Measurements from ENCODE around the gene NR2E3. TPM values are rescaled to one million over a fixed set of nuclear protein-coding genes. Genes with fewer than 3 reads are reported as not detected.

The NR2E3 gene
- total and polyA plus RNA-seq, 2 of the 4 experiments (the other 2 are of a cell fraction): under 0.01 to 0.29 TPM

DNA sequence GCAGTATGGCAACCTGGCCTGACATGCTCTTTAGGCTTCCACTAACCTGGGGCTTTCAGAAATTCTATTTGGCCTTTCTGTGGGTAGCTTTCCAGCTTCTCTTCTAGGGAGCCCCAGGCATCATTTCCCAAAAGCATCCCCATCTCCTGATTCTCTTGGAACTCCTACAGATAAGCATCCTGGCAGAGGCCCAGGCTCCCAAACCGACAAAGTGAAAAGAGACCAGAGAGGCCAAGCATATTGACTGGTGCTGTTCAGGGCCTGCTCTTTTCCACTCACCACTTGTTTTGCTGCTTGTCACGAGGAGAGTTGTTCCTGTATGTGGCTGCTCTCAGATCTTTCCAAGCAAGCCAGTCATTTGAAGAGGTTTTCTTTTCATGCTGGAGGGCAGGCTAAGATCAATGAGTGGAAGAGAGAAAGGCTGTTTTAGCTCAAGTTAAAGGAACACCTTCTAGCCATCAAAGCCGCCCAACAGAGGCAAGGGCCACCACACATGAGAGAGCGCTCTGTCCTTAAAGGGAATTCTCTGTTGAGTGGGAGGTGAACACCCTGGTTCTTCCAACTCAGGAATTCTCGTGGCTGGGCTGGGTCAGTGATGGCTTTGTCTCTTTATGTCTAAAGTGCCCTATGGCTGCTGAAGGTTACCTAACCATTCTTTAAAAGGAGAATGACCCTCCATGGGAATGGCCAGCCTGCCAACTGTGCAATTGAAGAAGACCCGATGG, 31.1 kb upstream of the NR2E3 start:
- Histone ChIP-seq H2BK5ac (ENCODE audit: low read depth, low read length, poor library complexity, severe bottlenecking) (no peak overlapping the region), H3K9ac (ENCODE audit: low read depth, low read length) (no peak overlapping the region), H2BK120ac (ENCODE audit: low read depth, low read length) (peak overlapping the region; percentile 0; the same call in 1 of the 2 replicates), H3K18ac (ENCODE audit: low read depth, low read length) (no peak overlapping the region), H3K4ac (ENCODE audit: low read depth, low read length) (no peak overlapping the region), H3K27ac (ENCODE audit: insufficient read depth, low read length) (no peak overlapping the region), H3K4me3 (ENCODE audit: insufficient read depth, low read depth, low read length) (no peak overlapping the region), H2BK15ac (ENCODE audit: low read depth, low read length) (no peak overlapping the region), H3K4me2 (ENCODE audit: low read depth, low read length) (no peak overlapping the region), H3K4me1 (ENCODE audit: control insufficient read depth, insufficient read depth, low read length) (peaks cover 18% of the 10 kb centered on the region), H3K79me1 (ENCODE audit: low read depth in 1 of 2, low read length in 2 of 2) (no peaks in the 10 kb centered on the region), H2AK5ac (ENCODE audit: low read depth, low read length) (no peak overlapping the region), H4K8ac (ENCODE audit: low read depth in 2 of 2, low read length in 2 of 2) (no peak overlapping the region), H3K9me1 (ENCODE audit: insufficient read depth, low read length) (peaks cover 12% of the 10 kb centered on the region), H4K20me1 (ENCODE audit: insufficient read depth, low read length) (no peaks in the 10 kb centered on the region), H2BK20ac (ENCODE audit: low read depth, low read length) (0 out of 2 replicates have a peak overlapping the region, but pooled peaks have one; percentile 6), H3K14ac (replicated peaks; ENCODE audit: low read depth, low read length) (no peak overlapping the region), H3K9me3 (ENCODE audit: control insufficient read depth, insufficient read depth, low read length) (no peaks in the 10 kb centered on the region), H2AFZ (replicated peaks; ENCODE audit: low read length, poor library complexity) (no peak overlapping the region), H3K27me3 (ENCODE audit: control insufficient read depth, insufficient read depth, low read length) (no peaks in the 10 kb centered on the region), H4K91ac (ENCODE audit: insufficient read depth, low read depth, low read length) (no peak overlapping the region), H3K23ac (ENCODE audit: low read depth, low read length) (no peak overlapping the region), H2AK9ac (replicated peaks; ENCODE audit: low read depth, low read length, poor library complexity) (no peak overlapping the region), H3K56ac (ENCODE audit: extremely low read depth, insufficient read depth, low read length) (no peak overlapping the region), H4K5ac (ENCODE audit: low read depth, low read length) (no peak overlapping the region), H3K36me3 (ENCODE audit: control insufficient read depth, insufficient read depth, low read length) (peaks cover 13% of the 10 kb centered on the region)
- BruUV-seq (replicated peaks): no TSS peak
- WGBS, 2 experiments (ENCODE audit: extremely low coverage in 2 of 2, insufficient read length in 1 of 2): no CpG with 5 or more reads among the region's 6 CpGs
- intact Hi-C loops (cut with micrococcal nuclease): no loop called here
- dilution Hi-C loops (cut with HindIII; ENCODE audit: low sequenced_read_pairs, unreplicated experiment): no loop called here
- DNase-seq: no peak
- POLR2A ChIA-PET (ENCODE audit: unreplicated experiment): no interaction called here
- no peak for ATAC-seq (ENCODE audit: low read depth)
- CTCF ChIA-PET: interaction anchor here (1.2 kb wide), 1 partner anchor 27 kb away, joined by 5 read pairs; no protein-coding TSS in a partner anchor
- TF ChIP-seq MXI1 (IDR thresholded peaks at IDR 0.05; ENCODE audit: borderline replicate concordance, low read depth, low read length) (no peak), BHLHE40 (IDR thresholded peaks at IDR 0.05; ENCODE audit: low read depth, low read length) (no peak), RCOR1 (IDR thresholded peaks at IDR 0.05; ENCODE audit: insufficient replicate concordance, low read length) (no peak)
- in situ Hi-C loops (cut with MboI; ENCODE audit: low sequenced_read_pairs): no loop called here
